ENCODE results near the gene CLTA. TPM values are rescaled to one million over a fixed set of nuclear protein-coding genes. Genes with fewer than 3 reads are reported as not detected.
A peak's percentile ranks its signal among the peaks of the same experiment; 100 is the strongest.
"Not testable (repeated sequence)": the region's sequence is repeated elsewhere in the genome, so short reads cannot be mapped to it uniquely, and the experiment has no call there.

Gene CLTA
- total and polyA plus RNA-seq, 4 experiments from 2014 or later, result 46.0 to 106 (median 71.1) TPM

DNA sequence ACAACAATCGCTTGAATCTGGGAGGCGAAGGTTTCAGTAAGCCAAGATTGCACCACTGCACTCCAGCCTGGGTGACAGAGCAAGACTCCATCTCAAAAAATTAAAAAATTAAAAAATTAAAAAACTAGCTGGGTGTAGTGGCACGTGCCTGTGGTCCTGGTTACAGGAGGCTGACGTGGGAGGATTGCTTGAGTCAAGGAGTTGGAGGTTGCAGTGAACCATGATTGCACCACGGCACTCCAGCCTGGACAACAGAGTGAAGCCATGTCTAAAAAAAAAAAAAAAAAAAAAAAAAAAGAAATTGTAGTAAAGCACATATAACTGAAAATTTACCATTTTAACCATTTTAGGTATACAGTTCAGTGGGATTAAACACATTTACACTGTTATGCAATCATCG, 34.6 kb upstream of the CLTA start:
- Mint-ChIP-seq H3K4me1 (peaks cover 25 to 46% (median 35%) of the 10 kb centered on the region in 4 donors), H3K4me3 (no peak overlapping the region), H3K36me3 (peaks cover 43 to 50% of the 10 kb centered on the region in 2 donors), H3K27me3 (no peaks in the 10 kb centered on the region), H3K27ac (no peak overlapping the region), H3K9me3 (no peaks in the 10 kb centered on the region)
- Histone ChIP-seq H3K36me3 (ENCODE audit: insufficient read depth, low read length) (no peaks in the 10 kb centered on the region), H3K9me3 (ENCODE audit: control insufficient read depth in 1 of 2, low read length in 2 of 2) (no peaks in the 10 kb centered on the region), H3K27ac (ENCODE audit: low read depth, low read length) (no peak overlapping the region), H3K4me1 (ENCODE audit: insufficient read depth, low read length) (peaks cover 35% of the 10 kb centered on the region), H3K4me3 (ENCODE audit: low read length in 2 of 2) (no peak overlapping the region), H3K27me3 (ENCODE audit: insufficient read depth, low read length) (no peaks in the 10 kb centered on the region)
- intact Hi-C loops (cut with micrococcal nuclease), result no loop called here
- ChIA-PET POLR2A (ENCODE audit: partially characterized antibody) (interaction anchor here (1.2 to 1.5 kb wide), 3 partner anchors 12 to 102 kb away, joined by 3 to 6 read pairs (median 4); partner anchors contain the start of gene GNE), CTCF (ENCODE audit: partially characterized antibody) (interaction anchor here (1.6 to 20.1 kb wide), 3 partner anchors 10 to 54 kb away, joined by 6 to 648 read pairs (median 6); no protein-coding TSS in a partner anchor)
- no peak for DNase-seq

- POLR2A ChIA-PET (ENCODE audit: partially characterized antibody), result interaction anchor here (1.3 to 1.4 kb wide), 2 partner anchors 9 to 22 kb away, joined by 4 read pairs; partner anchors contain the start of gene GLIPR2
- Histone ChIP-seq H3K9me3 (ENCODE audit: control insufficient read depth in 1 of 2, low read length in 2 of 2) (no peaks in the 10 kb centered on the region), H3K36me3 (ENCODE audit: insufficient read depth, low read length) (peaks cover 3% of the 10 kb centered on the region), H3K4me1 (ENCODE audit: insufficient read depth, low read length) (peaks cover 15% of the 10 kb centered on the region), H3K27ac (ENCODE audit: low read depth, low read length) (no peak overlapping the region), H3K27me3 (ENCODE audit: insufficient read depth, low read length) (no peaks in the 10 kb centered on the region), H3K4me3 (ENCODE audit: low read length in 2 of 2) (no peak overlapping the region)
- no peaks in the 10 kb centered on the region for H3K9me3 Mint-ChIP-seq
- H3K27me3 Mint-ChIP-seq, result no peaks in the 10 kb centered on the region
- no peak overlapping the region for H3K4me3 Mint-ChIP-seq
- H3K36me3 Mint-ChIP-seq, result peaks cover 38 to 55% of the 10 kb centered on the region in 2 donors
- intact Hi-C loops (cut with micrococcal nuclease), result no loop called here
- no peak for DNase-seq
- peaks cover 15 to 36% (median 25%) of the 10 kb centered on the region in 4 donors for H3K4me1 Mint-ChIP-seq
- peak overlapping the region in 4 of 7 donors; percentile 9 to 73 (median 40) for H3K27ac Mint-ChIP-seq
- CTCF ChIA-PET (ENCODE audit: partially characterized antibody), result interaction anchor here (2.0 to 20.1 kb wide), 2 partner anchors 8 to 56 kb away, joined by 6 to 648 read pairs; no protein-coding TSS in a partner anchor
These were observed 32.6 kb upstream of the CLTA start for GRCh38 chr9:36158122-36158521.

DNA sequence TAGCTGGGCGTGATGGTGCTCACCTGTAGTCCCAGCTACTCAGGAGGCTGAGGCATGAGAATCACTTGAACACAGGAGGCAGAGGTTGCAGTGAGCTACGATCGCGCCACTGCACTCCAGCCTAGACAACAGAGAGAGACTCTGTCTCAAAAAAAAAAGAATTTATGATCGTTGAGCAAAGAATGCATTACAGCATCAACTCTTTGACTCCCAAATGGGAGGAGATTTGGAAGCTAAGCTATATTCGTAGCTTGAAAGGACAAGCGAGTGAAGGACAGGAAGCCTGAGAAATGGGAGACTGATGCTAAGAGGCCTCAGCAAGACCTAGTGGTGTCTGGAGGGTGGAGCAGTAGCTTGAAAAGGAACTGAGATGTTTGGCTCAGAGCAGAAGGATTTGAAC, 31.8 kb upstream of the CLTA start:
- ChIA-PET POLR2A (ENCODE audit: partially characterized antibody) (interaction anchor here (1.3 to 2.1 kb wide), 2 partner anchors 22 to 23 kb away, joined by 4 to 5 read pairs; partner anchors contain the start of gene GLIPR2), CTCF (ENCODE audit: partially characterized antibody) (interaction anchor here (0.6 to 20.1 kb wide), 5 partner anchors 9 to 57 kb away, joined by 3 to 648 read pairs (median 3); partner anchors contain the start of gene GLIPR2)
- intact Hi-C loops (cut with micrococcal nuclease), result no loop called here
- H3K4me1 Mint-ChIP-seq, result peaks cover 15 to 34% (median 20%) of the 10 kb centered on the region in 4 donors
- no peak for DNase-seq
- no peaks in the 10 kb centered on the region for H3K27me3 Mint-ChIP-seq
- H3K9me3 ChIP-seq (ENCODE audit: control insufficient read depth in 1 of 2, low read length in 2 of 2), result no peaks in the 10 kb centered on the region
- H3K27ac ChIP-seq (ENCODE audit: low read depth, low read length), result no peak overlapping the region
- peaks cover 10% of the 10 kb centered on the region for H3K4me1 ChIP-seq (ENCODE audit: insufficient read depth, low read length)
- H3K4me3 ChIP-seq (ENCODE audit: low read length in 2 of 2), result no peak overlapping the region
- no peaks in the 10 kb centered on the region for H3K27me3 ChIP-seq (ENCODE audit: insufficient read depth, low read length)
- H3K27ac Mint-ChIP-seq, result peak overlapping the region in 3 of 7 donors; percentile 29 to 73 (median 44)
- H3K36me3 Mint-ChIP-seq, result peaks cover 34 to 55% of the 10 kb centered on the region in 2 donors
- no peaks in the 10 kb centered on the region for H3K9me3 Mint-ChIP-seq
- H3K36me3 ChIP-seq (ENCODE audit: insufficient read depth, low read length), result peaks cover 3% of the 10 kb centered on the region
- H3K4me3 Mint-ChIP-seq, result no peak overlapping the region

DNA sequence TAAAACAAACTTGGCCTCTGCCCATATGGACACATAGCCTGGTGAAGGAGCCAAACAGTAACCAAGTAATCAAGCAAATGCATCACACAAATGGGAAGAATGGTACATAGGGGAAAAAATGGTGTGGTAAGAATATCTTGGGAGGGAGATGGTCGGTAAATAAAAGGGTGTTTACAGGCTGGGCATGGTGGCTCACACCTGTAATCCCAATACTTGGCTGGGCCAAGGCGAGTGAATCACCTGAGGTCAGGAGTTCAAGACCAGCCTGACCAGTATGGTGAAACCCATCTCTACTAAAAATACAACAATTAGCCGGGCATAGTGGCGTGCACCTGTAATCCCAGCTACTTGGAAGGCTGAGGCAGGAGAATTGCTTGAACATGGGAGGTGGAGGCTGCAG, 31.2 kb upstream of the CLTA start:
- not testable (repeated sequence) for H3K9me3 Mint-ChIP-seq

DNA sequence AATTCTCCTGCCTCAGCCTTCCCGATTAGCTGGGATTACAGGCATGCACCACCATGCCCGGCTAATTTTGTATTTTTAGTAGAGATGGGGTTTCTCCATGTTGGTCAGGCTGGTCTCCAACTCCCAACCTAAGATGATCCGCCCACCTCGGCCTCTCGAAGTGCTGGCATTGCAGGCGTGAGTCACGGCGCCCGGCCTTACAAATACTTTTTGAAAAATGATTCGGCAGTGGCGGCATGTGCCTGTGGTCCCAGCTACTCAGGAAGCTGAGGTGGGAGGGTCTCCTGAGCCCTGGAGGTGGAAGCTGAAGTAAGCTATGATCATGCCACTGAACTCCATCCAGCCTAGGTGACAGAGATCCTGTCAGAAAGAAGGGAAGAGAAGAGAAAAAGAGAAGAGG, 30.6 kb upstream of the CLTA start:
- H3K4me1 Mint-ChIP-seq, result peaks cover 8 to 24% (median 16%) of the 10 kb centered on the region in 4 donors
- H3K27me3 ChIP-seq (ENCODE audit: insufficient read depth, low read length); H3K4me3 ChIP-seq (ENCODE audit: low read length in 2 of 2); H3K4me3 Mint-ChIP-seq; H3K27me3 Mint-ChIP-seq; H3K9me3 Mint-ChIP-seq; DNase-seq; H3K9me3 ChIP-seq (ENCODE audit: control insufficient read depth in 1 of 2, low read length in 2 of 2); H3K36me3 ChIP-seq (ENCODE audit: insufficient read depth, low read length); H3K27ac ChIP-seq (ENCODE audit: low read depth, low read length); intact Hi-C loops (cut with micrococcal nuclease); H3K4me1 ChIP-seq (ENCODE audit: insufficient read depth, low read length): not testable (repeated sequence)
- H3K27ac Mint-ChIP-seq, result peak overlapping the region in 5 of 7 donors; percentile 32 to 88 (median 70)
- CTCF ChIA-PET (ENCODE audit: partially characterized antibody), result interaction anchor here (0.7 to 20.1 kb wide), 5 partner anchors 8 to 58 kb away, joined by 3 to 648 read pairs (median 4); partner anchors contain the start of genes CCIN and GLIPR2
- POLR2A ChIA-PET (ENCODE audit: partially characterized antibody), result interaction anchor here (2.1 kb wide), 1 partner anchor 24 kb away, joined by 5 read pairs; the partner anchor contains the start of gene GLIPR2
- peaks cover 24 to 45% of the 10 kb centered on the region in 2 donors for H3K36me3 Mint-ChIP-seq

More for the DNA sequence above, 31.2 kb upstream of the CLTA start:
- DNase-seq; H3K36me3 ChIP-seq (ENCODE audit: insufficient read depth, low read length); H3K4me3 Mint-ChIP-seq; H3K27ac ChIP-seq (ENCODE audit: low read depth, low read length); H3K27me3 Mint-ChIP-seq; H3K9me3 ChIP-seq (ENCODE audit: control insufficient read depth in 1 of 2, low read length in 2 of 2); H3K4me3 ChIP-seq (ENCODE audit: low read length in 2 of 2); H3K27me3 ChIP-seq (ENCODE audit: insufficient read depth, low read length); intact Hi-C loops (cut with micrococcal nuclease); H3K4me1 ChIP-seq (ENCODE audit: insufficient read depth, low read length): not testable (repeated sequence)
- peaks cover 12 to 29% (median 16%) of the 10 kb centered on the region in 4 donors for H3K4me1 Mint-ChIP-seq
- H3K27ac Mint-ChIP-seq, result peak overlapping the region in 5 of 7 donors; percentile 43 to 91 (median 63)
- H3K36me3 Mint-ChIP-seq, result peaks cover 28 to 49% of the 10 kb centered on the region in 2 donors
- ChIA-PET POLR2A (ENCODE audit: partially characterized antibody) (interaction anchor here (2.1 kb wide), 1 partner anchor 23 kb away, joined by 5 read pairs; the partner anchor contains the start of gene GLIPR2), CTCF (ENCODE audit: partially characterized antibody) (interaction anchor here (0.7 to 20.1 kb wide), 5 partner anchors 8 to 57 kb away, joined by 3 to 648 read pairs (median 3); partner anchors contain the start of genes CCIN and GLIPR2)

DNA sequence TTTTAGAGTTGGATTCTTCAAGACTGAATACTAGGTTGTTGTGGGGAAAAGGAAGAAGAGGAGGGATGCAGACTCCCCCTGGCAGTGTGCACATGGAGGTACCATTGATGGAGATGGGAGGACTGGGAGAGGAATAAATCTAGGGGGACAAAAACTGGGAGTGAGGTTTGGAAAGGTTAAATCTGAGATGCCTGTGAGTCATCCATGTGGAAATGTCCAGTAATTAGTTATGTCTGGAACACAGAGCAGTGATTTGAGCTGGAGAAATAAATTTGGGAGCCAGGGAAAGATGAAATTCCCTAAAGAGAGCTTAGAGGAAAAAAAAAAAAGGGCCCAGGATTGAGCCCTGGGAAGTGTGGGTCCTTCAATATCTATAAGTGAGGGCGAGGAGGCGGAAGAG, 29.5 kb upstream of the CLTA start:
- Mint-ChIP-seq H3K4me3 (no peak overlapping the region), H3K36me3 (peaks cover 21 to 44% of the 10 kb centered on the region in 2 donors), H3K27me3 (no peaks in the 10 kb centered on the region), H3K4me1 (peaks cover 11 to 28% (median 22%) of the 10 kb centered on the region in 4 donors), H3K27ac (peak overlapping the region; percentile 67 to 84 (median 79)), H3K9me3 (no peaks in the 10 kb centered on the region)
- Histone ChIP-seq H3K4me3 (ENCODE audit: low read length in 2 of 2) (no peak overlapping the region), H3K27ac (ENCODE audit: low read depth, low read length) (no peak overlapping the region), H3K9me3 (ENCODE audit: control insufficient read depth in 1 of 2, low read length in 2 of 2) (no peaks in the 10 kb centered on the region), H3K27me3 (ENCODE audit: insufficient read depth, low read length) (no peaks in the 10 kb centered on the region), H3K36me3 (ENCODE audit: insufficient read depth, low read length) (peaks cover 3% of the 10 kb centered on the region), H3K4me1 (ENCODE audit: insufficient read depth, low read length) (peaks cover 11% of the 10 kb centered on the region)
- CTCF ChIA-PET (ENCODE audit: partially characterized antibody), result interaction anchor here (1.6 to 20.1 kb wide), 3 partner anchors 10 to 59 kb away, joined by 3 to 648 read pairs (median 100); partner anchors contain the start of gene GLIPR2
- intact Hi-C loops (cut with micrococcal nuclease), result no loop called here
- no peak for DNase-seq
- POLR2A ChIA-PET (ENCODE audit: partially characterized antibody), result interaction anchor here (2.1 kb wide), 1 partner anchor 25 kb away, joined by 5 read pairs; the partner anchor contains the start of gene GLIPR2

DNA sequence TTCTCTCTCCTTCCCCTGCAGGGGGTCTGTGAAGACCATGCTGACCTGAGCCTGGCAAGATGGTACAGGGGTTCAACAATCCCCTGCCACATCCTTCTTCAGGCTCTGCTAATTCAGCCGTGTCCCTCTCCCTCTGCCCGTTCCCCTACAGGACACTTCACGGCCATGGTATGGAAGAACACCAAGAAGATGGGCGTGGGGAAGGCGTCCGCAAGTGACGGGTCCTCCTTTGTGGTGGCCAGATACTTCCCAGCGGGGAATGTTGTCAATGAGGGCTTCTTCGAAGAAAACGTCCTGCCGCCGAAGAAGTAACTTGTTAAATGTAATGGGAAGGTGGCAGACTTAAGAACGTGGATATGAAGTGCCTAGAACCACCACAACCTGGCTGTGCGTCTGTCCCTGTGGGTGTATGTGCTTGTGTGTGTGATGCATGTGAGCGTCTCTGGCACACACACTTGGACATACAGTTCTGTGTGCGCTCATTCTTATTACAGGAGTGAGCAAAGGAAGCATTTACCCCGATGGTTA, 28.4 kb upstream of the CLTA start:
- H3K4me3 Mint-ChIP-seq, result no peak overlapping the region
- Histone ChIP-seq H3K27ac (ENCODE audit: low read depth, low read length) (no peak overlapping the region), H3K27me3 (ENCODE audit: insufficient read depth, low read length) (no peaks in the 10 kb centered on the region), H3K4me3 (ENCODE audit: low read length in 2 of 2) (no peak overlapping the region), H3K9me3 (ENCODE audit: control insufficient read depth in 1 of 2, low read length in 2 of 2) (no peaks in the 10 kb centered on the region), H3K4me1 (ENCODE audit: insufficient read depth, low read length) (peaks cover 12% of the 10 kb centered on the region), H3K36me3 (ENCODE audit: insufficient read depth, low read length) (peaks cover 3% of the 10 kb centered on the region)
- ChIA-PET POLR2A (ENCODE audit: partially characterized antibody) (no interaction called here), CTCF (ENCODE audit: partially characterized antibody) (interaction anchor here (1.6 to 20.1 kb wide), 5 partner anchors 11 to 60 kb away, joined by 3 to 648 read pairs (median 18); partner anchors contain the start of gene GLIPR2)
- H3K27me3 Mint-ChIP-seq, result no peaks in the 10 kb centered on the region
- DNase-seq, result no peak
- H3K36me3 Mint-ChIP-seq, result peaks cover 17 to 39% of the 10 kb centered on the region in 2 donors
- H3K9me3 Mint-ChIP-seq, result no peaks in the 10 kb centered on the region
- intact Hi-C loops (cut with micrococcal nuclease), result no loop called here
- H3K27ac Mint-ChIP-seq, result peak overlapping the region in 5 of 7 donors; percentile 56 to 70 (median 68)
- peaks cover 14 to 33% (median 27%) of the 10 kb centered on the region in 4 donors for H3K4me1 Mint-ChIP-seq

Data from CD4-positive, alpha-beta memory T cell (primary cell).